ENCODE results near the gene IGSF23. TPM values are rescaled to one million over a fixed set of nuclear protein-coding genes. Genes with fewer than 3 reads are reported as not detected.

IGSF23 gene
- total and polyA plus RNA-seq, 2 experiments from 2014 or later = not detected

DNA sequence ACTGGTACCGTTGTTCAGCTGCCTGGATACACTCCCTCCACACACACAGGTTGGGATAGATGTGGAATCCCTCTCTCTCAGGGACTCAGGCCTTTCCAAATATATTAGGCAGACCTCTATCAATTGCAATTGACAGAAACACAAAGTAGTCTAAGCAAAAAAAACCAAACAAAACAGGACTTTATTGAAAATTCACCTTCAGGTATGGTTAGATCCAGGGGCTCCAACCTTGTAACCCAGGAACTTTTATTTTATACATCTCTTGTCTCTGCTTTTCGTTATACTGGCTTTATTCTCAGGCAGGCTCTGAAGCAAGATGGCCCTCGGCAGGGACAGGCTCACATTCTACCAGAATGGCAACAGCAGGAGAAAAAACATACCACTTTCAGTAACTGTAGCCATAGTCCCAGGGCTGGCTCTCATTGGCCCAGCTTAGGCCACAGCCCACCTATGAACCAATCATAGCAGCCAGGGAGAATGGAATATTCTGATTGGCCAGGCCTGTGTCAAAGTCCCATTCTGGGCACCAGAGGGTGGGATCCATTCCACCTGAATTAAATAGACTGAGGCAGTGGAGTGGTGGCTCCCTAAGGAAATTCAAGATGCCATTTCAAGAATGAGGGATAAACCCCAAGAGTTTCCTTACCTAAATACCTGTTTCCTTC lies 44.8 kb downstream of the IGSF23 start:
- Mint-ChIP-seq H3K4me1 (no peaks in the 10 kb centered on the region; the same call in 2 of the 3 replicates), H3K36me3 (ENCODE audit: low read depth) (peaks cover 65% of the 10 kb centered on the region), H3K27me3 (ENCODE audit: insufficient read depth, low read depth, poor library complexity) (peaks cover 8% of the 10 kb centered on the region), H3K9me3 (no peaks in the 10 kb centered on the region; the same call in 1 of the 3 replicates), H3K27ac (no peak overlapping the region), H3K4me3 (no peak overlapping the region)
- Histone ChIP-seq H3K27me3 (ENCODE audit: insufficient read depth) (no peaks in the 10 kb centered on the region), H3F3A (replicated peaks; ENCODE audit: low read depth) (no peaks in the 10 kb centered on the region), H3K9me2 (ENCODE audit: insufficient read depth) (no peaks in the 10 kb centered on the region), H4K20me1 (replicated peaks; ENCODE audit: insufficient read depth) (no peaks in the 10 kb centered on the region), H3K4me1 (ENCODE audit: insufficient read depth) (no peaks in the 10 kb centered on the region), H3K4me2 (no peak overlapping the region), H3K36me3 (ENCODE audit: insufficient read depth) (peaks cover 23% of the 10 kb centered on the region), H3K27ac (ENCODE audit: low read depth) (no peak overlapping the region), H3K79me2 (replicated peaks; ENCODE audit: insufficient read depth) (no peaks in the 10 kb centered on the region), H3K4me3 (no peak overlapping the region), H2AFZ (no peak overlapping the region)
- ATAC-seq = no peak
- no peak for DNase-seq (ENCODE audit: low spot score)
- TF ChIP-seq EZH2 (IDR thresholded peaks at IDR 0.05; ENCODE audit: low read depth, unreplicated experiment) = no peak

DNA sequence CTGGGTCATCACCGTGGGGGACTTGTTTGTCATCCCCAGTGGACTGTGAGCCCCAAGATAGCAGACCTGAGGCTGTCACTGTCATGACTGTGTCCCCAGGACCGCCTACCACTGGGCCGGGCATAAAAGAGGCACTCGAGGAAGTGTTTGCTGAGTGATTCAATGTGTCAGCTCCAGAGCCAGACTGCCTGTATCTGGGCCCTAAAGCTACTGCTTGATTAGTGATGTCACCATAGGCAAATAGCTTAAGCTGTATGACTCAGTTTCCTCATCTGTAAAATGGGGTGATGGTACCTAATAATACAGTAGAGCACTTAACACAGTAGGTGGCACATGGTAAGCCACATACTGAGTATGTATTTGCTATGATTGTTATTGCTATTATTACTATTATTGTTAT lies 46.7 kb downstream of the IGSF23 start:
- H3K36me3 ChIP-seq (ENCODE audit: insufficient read depth) = peaks cover 16% of the 10 kb centered on the region
- H3K36me3 Mint-ChIP-seq (ENCODE audit: low read depth) = peaks cover 53% of the 10 kb centered on the region
- no peak for TF ChIP-seq ETS1 (IDR thresholded peaks at IDR 0.05)
- no peak for TF ChIP-seq STAT1 (IDR thresholded peaks at IDR 0.05; ENCODE audit: unreplicated experiment)
- TF ChIP-seq JUNB (IDR thresholded peaks at IDR 0.05; ENCODE audit: unreplicated experiment) = no peak
- TF ChIP-seq EZH2 (IDR thresholded peaks at IDR 0.05; ENCODE audit: low read depth, unreplicated experiment) = no peak
- TF ChIP-seq CREB1 (CRISPR knock-in tag; IDR thresholded peaks at IDR 0.05; ENCODE audit: low read depth) = no peak
- no peak for TF ChIP-seq ZNF114 (CRISPR knock-in tag; IDR thresholded peaks at IDR 0.05)
- TF ChIP-seq EZH2phosphoT487 (IDR thresholded peaks at IDR 0.05; ENCODE audit: unreplicated experiment) = no peak
- TF ChIP-seq, protein P1, sequence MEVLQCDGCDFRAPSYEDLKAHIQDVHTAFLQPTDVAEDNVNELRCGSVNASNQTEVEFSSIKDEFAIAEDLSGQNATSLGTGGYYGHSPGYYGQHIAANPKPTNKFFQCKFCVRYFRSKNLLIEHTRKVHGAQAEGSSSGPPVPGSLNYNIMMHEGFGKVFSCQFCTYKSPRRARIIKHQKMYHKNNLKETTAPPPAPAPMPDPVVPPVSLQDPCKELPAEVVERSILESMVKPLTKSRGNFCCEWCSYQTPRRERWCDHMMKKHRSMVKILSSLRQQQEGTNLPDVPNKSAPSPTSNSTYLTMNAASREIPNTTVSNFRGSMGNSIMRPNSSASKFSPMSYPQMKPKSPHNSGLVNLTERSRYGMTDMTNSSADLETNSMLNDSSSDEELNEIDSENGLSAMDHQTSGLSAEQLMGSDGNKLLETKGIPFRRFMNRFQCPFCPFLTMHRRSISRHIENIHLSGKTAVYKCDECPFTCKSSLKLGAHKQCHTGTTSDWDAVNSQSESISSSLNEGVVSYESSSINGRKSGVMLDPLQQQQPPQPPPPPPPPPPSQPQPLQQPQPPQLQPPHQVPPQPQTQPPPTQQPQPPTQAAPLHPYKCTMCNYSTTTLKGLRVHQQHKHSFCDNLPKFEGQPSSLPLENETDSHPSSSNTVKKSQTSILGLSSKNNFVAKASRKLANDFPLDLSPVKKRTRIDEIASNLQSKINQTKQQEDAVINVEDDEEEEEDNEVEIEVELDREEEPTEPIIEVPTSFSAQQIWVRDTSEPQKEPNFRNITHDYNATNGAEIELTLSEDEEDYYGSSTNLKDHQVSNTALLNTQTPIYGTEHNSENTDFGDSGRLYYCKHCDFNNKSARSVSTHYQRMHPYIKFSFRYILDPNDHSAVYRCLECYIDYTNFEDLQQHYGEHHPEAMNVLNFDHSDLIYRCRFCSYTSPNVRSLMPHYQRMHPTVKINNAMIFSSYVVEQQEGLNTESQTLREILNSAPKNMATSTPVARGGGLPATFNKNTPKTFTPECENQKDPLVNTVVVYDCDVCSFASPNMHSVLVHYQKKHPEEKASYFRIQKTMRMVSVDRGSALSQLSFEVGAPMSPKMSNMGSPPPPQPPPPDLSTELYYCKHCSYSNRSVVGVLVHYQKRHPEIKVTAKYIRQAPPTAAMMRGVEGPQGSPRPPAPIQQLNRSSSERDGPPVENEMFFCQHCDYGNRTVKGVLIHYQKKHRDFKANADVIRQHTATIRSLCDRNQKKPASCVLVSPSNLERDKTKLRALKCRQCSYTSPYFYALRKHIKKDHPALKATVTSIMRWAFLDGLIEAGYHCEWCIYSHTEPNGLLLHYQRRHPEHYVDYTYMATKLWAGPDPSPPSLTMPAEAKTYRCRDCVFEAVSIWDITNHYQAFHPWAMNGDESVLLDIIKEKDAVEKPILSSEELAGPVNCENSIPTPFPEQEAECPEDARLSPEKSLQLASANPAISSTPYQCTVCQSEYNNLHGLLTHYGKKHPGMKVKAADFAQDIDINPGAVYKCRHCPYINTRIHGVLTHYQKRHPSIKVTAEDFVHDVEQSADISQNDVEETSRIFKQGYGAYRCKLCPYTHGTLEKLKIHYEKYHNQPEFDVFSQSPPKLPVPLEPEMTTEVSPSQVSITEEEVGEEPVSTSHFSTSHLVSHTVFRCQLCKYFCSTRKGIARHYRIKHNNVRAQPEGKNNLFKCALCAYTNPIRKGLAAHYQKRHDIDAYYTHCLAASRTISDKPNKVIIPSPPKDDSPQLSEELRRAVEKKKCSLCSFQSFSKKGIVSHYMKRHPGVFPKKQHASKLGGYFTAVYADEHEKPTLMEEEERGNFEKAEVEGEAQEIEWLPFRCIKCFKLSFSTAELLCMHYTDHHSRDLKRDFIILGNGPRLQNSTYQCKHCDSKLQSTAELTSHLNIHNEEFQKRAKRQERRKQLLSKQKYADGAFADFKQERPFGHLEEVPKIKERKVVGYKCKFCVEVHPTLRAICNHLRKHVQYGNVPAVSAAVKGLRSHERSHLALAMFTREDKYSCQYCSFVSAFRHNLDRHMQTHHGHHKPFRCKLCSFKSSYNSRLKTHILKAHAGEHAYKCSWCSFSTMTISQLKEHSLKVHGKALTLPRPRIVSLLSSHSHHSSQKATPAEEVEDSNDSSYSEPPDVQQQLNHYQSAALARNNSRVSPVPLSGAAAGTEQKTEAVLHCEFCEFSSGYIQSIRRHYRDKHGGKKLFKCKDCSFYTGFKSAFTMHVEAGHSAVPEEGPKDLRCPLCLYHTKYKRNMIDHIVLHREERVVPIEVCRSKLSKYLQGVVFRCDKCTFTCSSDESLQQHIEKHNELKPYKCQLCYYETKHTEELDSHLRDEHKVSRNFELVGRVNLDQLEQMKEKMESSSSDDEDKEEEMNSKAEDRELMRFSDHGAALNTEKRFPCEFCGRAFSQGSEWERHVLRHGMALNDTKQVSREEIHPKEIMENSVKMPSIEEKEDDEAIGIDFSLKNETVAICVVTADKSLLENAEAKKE (CRISPR knock-in tag; IDR thresholded peaks at IDR 0.05) = no peak
- TF ChIP-seq, protein P2, sequence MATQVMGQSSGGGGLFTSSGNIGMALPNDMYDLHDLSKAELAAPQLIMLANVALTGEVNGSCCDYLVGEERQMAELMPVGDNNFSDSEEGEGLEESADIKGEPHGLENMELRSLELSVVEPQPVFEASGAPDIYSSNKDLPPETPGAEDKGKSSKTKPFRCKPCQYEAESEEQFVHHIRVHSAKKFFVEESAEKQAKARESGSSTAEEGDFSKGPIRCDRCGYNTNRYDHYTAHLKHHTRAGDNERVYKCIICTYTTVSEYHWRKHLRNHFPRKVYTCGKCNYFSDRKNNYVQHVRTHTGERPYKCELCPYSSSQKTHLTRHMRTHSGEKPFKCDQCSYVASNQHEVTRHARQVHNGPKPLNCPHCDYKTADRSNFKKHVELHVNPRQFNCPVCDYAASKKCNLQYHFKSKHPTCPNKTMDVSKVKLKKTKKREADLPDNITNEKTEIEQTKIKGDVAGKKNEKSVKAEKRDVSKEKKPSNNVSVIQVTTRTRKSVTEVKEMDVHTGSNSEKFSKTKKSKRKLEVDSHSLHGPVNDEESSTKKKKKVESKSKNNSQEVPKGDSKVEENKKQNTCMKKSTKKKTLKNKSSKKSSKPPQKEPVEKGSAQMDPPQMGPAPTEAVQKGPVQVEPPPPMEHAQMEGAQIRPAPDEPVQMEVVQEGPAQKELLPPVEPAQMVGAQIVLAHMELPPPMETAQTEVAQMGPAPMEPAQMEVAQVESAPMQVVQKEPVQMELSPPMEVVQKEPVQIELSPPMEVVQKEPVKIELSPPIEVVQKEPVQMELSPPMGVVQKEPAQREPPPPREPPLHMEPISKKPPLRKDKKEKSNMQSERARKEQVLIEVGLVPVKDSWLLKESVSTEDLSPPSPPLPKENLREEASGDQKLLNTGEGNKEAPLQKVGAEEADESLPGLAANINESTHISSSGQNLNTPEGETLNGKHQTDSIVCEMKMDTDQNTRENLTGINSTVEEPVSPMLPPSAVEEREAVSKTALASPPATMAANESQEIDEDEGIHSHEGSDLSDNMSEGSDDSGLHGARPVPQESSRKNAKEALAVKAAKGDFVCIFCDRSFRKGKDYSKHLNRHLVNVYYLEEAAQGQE (IDR thresholded peaks at IDR 0.05; ENCODE audit: unreplicated experiment) = no peak
- no peak for TF ChIP-seq POLR2AphosphoS5 (IDR thresholded peaks at IDR 0.05; ENCODE audit: low read depth)
- TF ChIP-seq ZNF331 (CRISPR knock-in tag; IDR thresholded peaks at IDR 0.05; ENCODE audit: low read depth) = no peak

More for the DNA sequence above, 46.7 kb downstream of the IGSF23 start:
- H3K27ac Mint-ChIP-seq = no peak overlapping the region
- Histone ChIP-seq H3K4me2 (no peak overlapping the region), H3K27me3 (ENCODE audit: insufficient read depth) (no peaks in the 10 kb centered on the region), H3K4me1 (ENCODE audit: insufficient read depth) (no peaks in the 10 kb centered on the region), H3K27ac (ENCODE audit: low read depth) (no peak overlapping the region), H3K79me2 (replicated peaks; ENCODE audit: insufficient read depth) (no peaks in the 10 kb centered on the region), H3K9me2 (ENCODE audit: insufficient read depth) (no peaks in the 10 kb centered on the region), H3F3A (replicated peaks; ENCODE audit: low read depth) (no peaks in the 10 kb centered on the region), H4K20me1 (replicated peaks; ENCODE audit: insufficient read depth) (0 out of 2 replicates have a peak, but pooled peaks cover 2% of the 10 kb centered on the region), H2AFZ (no peak overlapping the region), H3K4me3 (no peak overlapping the region)
- no peak overlapping the region for H3K4me3 Mint-ChIP-seq
- ATAC-seq (no peak), DNase-seq (ENCODE audit: low spot score) (no peak)
- peaks cover 8% of the 10 kb centered on the region for H3K27me3 Mint-ChIP-seq (ENCODE audit: insufficient read depth, low read depth, poor library complexity)
- no peaks in the 10 kb centered on the region; the same call in 2 of the 3 replicates for H3K4me1 Mint-ChIP-seq
- no peaks in the 10 kb centered on the region; the same call in 1 of the 3 replicates for H3K9me3 Mint-ChIP-seq

All from GM23338 (cell line).